Kidney (tissue), 14 donors: ENCODE results near the gene LRP6. TPM values are rescaled to one million over a fixed set of nuclear protein-coding genes. Genes with fewer than 3 reads are reported as not detected.
A peak's percentile ranks its signal among the peaks of the same experiment; 100 is the strongest.

Experiments used
- DNase-seq, 5 donors: peaks; one replicate each; pipeline ENCODE4 v3.0.0-alpha.2; 2013 to 2020
- FAIRE-seq: peaks from 2 replicates; lab custom pipeline; 2012; peaks lifted over from hg19 to GRCh38; lab: Jason Lieb, UNC
- H3K27ac ChIP-seq, 2 donors: one replicate each; pipeline ENCODE4 v1.7.0; 2013; ENCODE audit warnings: low read depth in 2 of 2, low read length in 2 of 2, inconsistent platforms in 1 of 2
- H3K27me3 ChIP-seq: one replicate; pipeline ENCODE4 v1.7.1; 2013; ENCODE audit warnings: low read length, inconsistent platforms; ENCODE audit not compliant: control insufficient read depth, insufficient read depth
- H3K36me3 ChIP-seq, 3 donors: one replicate each; pipeline versions ENCODE4 v1.7.0 to v1.7.1; 2013; ENCODE audit warnings: low read length in 3 of 3, control low read depth in 1 of 3, inconsistent platforms in 1 of 3; ENCODE audit not compliant: insufficient read depth in 3 of 3, control insufficient read depth in 2 of 3
- H3K4me1 ChIP-seq, 3 donors: one replicate each; pipeline versions ENCODE4 v1.7.0 to v1.7.1; 2013; ENCODE audit warnings: low read length in 3 of 3, inconsistent platforms in 1 of 3, low read depth in 1 of 3; ENCODE audit not compliant: control insufficient read depth in 2 of 3, insufficient read depth in 2 of 3
- H3K4me3 ChIP-seq, 3 donors: one replicate each; pipeline versions ENCODE4 v1.7.0 to v1.8.1; 2013; ENCODE audit warnings: low read length in 3 of 3, control low read depth in 1 of 3, inconsistent platforms in 1 of 3
- H3K9ac ChIP-seq, 3 donors: one replicate each; pipeline versions ENCODE4 v1.7.0 to v1.7.1; 2013; ENCODE audit warnings: low read length in 3 of 3, control low read depth in 1 of 3, inconsistent platforms in 1 of 3
- H3K9me3 ChIP-seq, 3 donors: one replicate each; pipeline versions ENCODE4 v1.7.0 to v1.7.1; 2013; ENCODE audit warnings: low read length in 3 of 3, control low read depth in 1 of 3, inconsistent platforms in 1 of 3; ENCODE audit not compliant: control insufficient read depth in 2 of 3, insufficient read depth in 1 of 3
- CTCF ChIP-seq: IDR thresholded peaks from 3 replicates; pipeline ENCODE4 v1.5.1; 2012; ENCODE audit warnings: mild to moderate bottlenecking, moderate library complexity, borderline replicate concordance; ENCODE audit not compliant: insufficient read depth; ENCODE audit errors: extremely low read depth
- intact Hi-C: fragments of 100-400 bp; cut with DNase I; formaldehyde crosslinking; loops from one replicate; pipeline ENCODE4 v1.11.1; 2022
- polyA plus RNA-seq: library from polyadenylated mRNA; stranded (reverse); fragments of 350-450 nt; fragmentation: Illumina TruSeq; extraction: RNeasy Lipid Tissue Mini Kit (QIAGEN cat#74804); gene quantifications from one replicate; pipeline ENCODE4 v1.2.3, GENCODE V29; 2014; ENCODE audit warnings: low read depth, low replicate concordance; ENCODE audit not compliant: insufficient read depth
- total RNA-seq: library from RNA; stranded (reverse); fragmentation: NEBNext Ultra II Directional; extraction: Animal tissue kit (Norgen Biotek cat#: 25700); gene quantifications from one replicate; pipeline ENCODE4 v1.2.1, GENCODE V29; 2021
- donor health status: control.
- donor health status: control.
- donor health status: control.
- donor health status: control.
- donor health status: control.
- donor health status: DM: yes; HTN: yes; CAD: no.
- donor health status: Normal renal cell carcinoma (clear cell type).

LRP6 gene
- total and polyA plus RNA-seq, 2 donors from 2014 or later = 7.5 to 44.1 TPM

DNA sequence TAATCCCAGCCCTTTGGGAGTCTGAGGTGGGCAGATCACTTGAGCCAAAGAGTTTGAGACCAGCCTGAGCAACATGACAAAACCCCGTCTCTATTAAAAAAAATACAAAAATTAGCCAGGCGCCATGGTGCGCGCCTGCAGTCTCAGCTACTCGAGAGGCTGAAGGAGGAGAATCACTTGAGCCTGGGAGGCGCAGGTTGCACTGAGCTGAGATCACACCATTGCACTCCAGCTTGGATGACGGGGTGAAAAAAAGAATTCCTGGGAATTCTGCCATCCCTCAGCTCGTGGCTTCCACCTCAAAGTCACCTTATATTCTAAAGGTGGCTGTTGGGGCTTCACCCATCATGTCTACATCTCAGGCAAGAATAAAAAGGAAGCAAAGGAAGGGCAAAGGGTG is 183.2 kb downstream of the LRP6 start:
- no peak for FAIRE-seq
- DNase-seq = no peak

GRCh38 chr12:12081836-12082497 is 184.9 kb downstream of the LRP6 start:
- FAIRE-seq (no peak), DNase-seq (no peak)
- peak overlapping the region; percentile 8 for H3K27ac ChIP-seq
- H3K4me1 ChIP-seq = no peaks in the 10 kb centered on the region
- no peak overlapping the region for H3K9ac ChIP-seq
- TF ChIP-seq CTCF = peak; percentile 32
- H3K4me3 ChIP-seq = no peak overlapping the region
- intact Hi-C loops = loop anchor here (10.0 kb wide), 1 partner anchor 253 kb away; no protein-coding TSS in a partner anchor
- H3K9me3 ChIP-seq = no peaks in the 10 kb centered on the region
- no peaks in the 10 kb centered on the region for H3K27me3 ChIP-seq
- no peaks in the 10 kb centered on the region for H3K36me3 ChIP-seq

More for the DNA sequence above, 183.2 kb downstream of the LRP6 start:
- intact Hi-C loops = loop anchor here (10.0 kb wide), 1 partner anchor 251 kb away; no protein-coding TSS in a partner anchor
- H3K4me3 ChIP-seq = no peak overlapping the region
- H3K36me3 ChIP-seq = no peaks in the 10 kb centered on the region
- no peaks in the 10 kb centered on the region for H3K9me3 ChIP-seq
- TF ChIP-seq CTCF = no peak
- no peak overlapping the region for H3K27ac ChIP-seq
- no peaks in the 10 kb centered on the region for H3K4me1 ChIP-seq
- H3K27me3 ChIP-seq = no peaks in the 10 kb centered on the region
- H3K9ac ChIP-seq = no peak overlapping the region

- no peak for FAIRE-seq
Measured at GRCh38 chr12:12079291-12079690, 187.6 kb downstream of the LRP6 start.

More at GRCh38 chr12:12079291-12079690, 187.6 kb downstream of the LRP6 start:
- H3K9ac ChIP-seq = no peak overlapping the region
- no peak for DNase-seq
- no peaks in the 10 kb centered on the region for H3K4me1 ChIP-seq
- H3K4me3 ChIP-seq = no peak overlapping the region
- H3K27ac ChIP-seq = no peak overlapping the region
- no peak for TF ChIP-seq CTCF
- intact Hi-C loops = no loop called here
- no peaks in the 10 kb centered on the region for H3K36me3 ChIP-seq
- H3K9me3 ChIP-seq = no peaks in the 10 kb centered on the region
- no peaks in the 10 kb centered on the region for H3K27me3 ChIP-seq
